ENCODE measurements around the gene ADGRG1.

ADGRG1 gene

GRCh38 chr16:57619606-57620334 is 8.7 kb upstream of the ADGRG1 start:
- no peak for DNase-seq (ENCODE audit: low read depth in 1 of 2, low spot score in 1 of 2)

- DNase-seq (ENCODE audit: low read depth in 1 of 2, low spot score in 1 of 2) = no peak
Measured at GRCh38 chr16:57620335-57621231, 7.8 kb upstream of the ADGRG1 start.

GRCh38 chr16:57621521-57622271 is 6.7 kb upstream of the ADGRG1 start:
- DNase-seq (ENCODE audit: low read depth in 1 of 2, low spot score in 1 of 2) = no peak

GRCh38 chr16:57622361-57623250 is 5.8 kb upstream of the ADGRG1 start:
- DNase-seq (ENCODE audit: low read depth in 1 of 2, low spot score in 1 of 2) = no peak

- DNase-seq (ENCODE audit: low read depth in 1 of 2, low spot score in 1 of 2) = no peak
Measured at GRCh38 chr16:57623251-57624043, 5.0 kb upstream of the ADGRG1 start.

GRCh38 chr16:57624044-57624688 is 4.3 kb upstream of the ADGRG1 start:
- DNase-seq (ENCODE audit: low read depth in 1 of 2, low spot score in 1 of 2) = no peak

- DNase-seq (ENCODE audit: low read depth in 1 of 2, low spot score in 1 of 2) = no peak
Measured at GRCh38 chr16:57624806-57625500, 3.5 kb upstream of the ADGRG1 start.

- no peak for DNase-seq (ENCODE audit: low read depth in 1 of 2, low spot score in 1 of 2)
Measured at GRCh38 chr16:57626420-57627170, 1.8 kb upstream of the ADGRG1 start.

- no peak for DNase-seq (ENCODE audit: low read depth in 1 of 2, low spot score in 1 of 2)
Measured at GRCh38 chr16:57627184-57627871, 1.1 kb upstream of the ADGRG1 start.

GRCh38 chr16:57628783-57629293 is 408 bp downstream of the ADGRG1 start:
- no peak for DNase-seq (ENCODE audit: low read depth in 1 of 2, low spot score in 1 of 2)

- no peak for DNase-seq (ENCODE audit: low read depth in 1 of 2, low spot score in 1 of 2)
Measured at GRCh38 chr16:57629516-57630406, 1.3 kb downstream of the ADGRG1 start.

GRCh38 chr16:57630407-57630797 is 2.0 kb downstream of the ADGRG1 start:
- no peak for DNase-seq (ENCODE audit: low read depth in 1 of 2, low spot score in 1 of 2)

- no peak for DNase-seq (ENCODE audit: low read depth in 1 of 2, low spot score in 1 of 2)
Measured at GRCh38 chr16:57630931-57631845, 2.8 kb downstream of the ADGRG1 start.

- DNase-seq (ENCODE audit: low read depth in 1 of 2, low spot score in 1 of 2) = no peak
Measured at GRCh38 chr16:57632568-57632967, 4.1 kb downstream of the ADGRG1 start.

GRCh38 chr16:57633383-57634064 is 5.1 kb downstream of the ADGRG1 start:
- DNase-seq (ENCODE audit: low read depth in 1 of 2, low spot score in 1 of 2) = no peak

All from stimulated activated CD4-positive, alpha-beta T cell treated with anti-CD3 and anti-CD28 coated beads, Interleukin-15, amount 100 ng/mL, for 1 hour (primary cell).